ENCODE measurements around the gene PAQR5. TPM values are rescaled to one million over a fixed set of nuclear protein-coding genes. Genes with fewer than 3 reads are reported as not detected.
"Not testable (repeated sequence)": the region's sequence is repeated elsewhere in the genome, so short reads cannot be mapped to it uniquely, and the experiment has no call there.

The PAQR5 gene
- total and polyA plus RNA-seq, 7 donors = 0.36 to 19.7 (median 10.2) TPM; not detected in 2

- no peak for DNase-seq
- Histone ChIP-seq H3K27ac (no peak overlapping the region), H3K4me1 (no peaks in the 10 kb centered on the region), H3K9me3 (no peaks in the 10 kb centered on the region), H3K4me3 (no peak overlapping the region), H3K36me3 (no peaks in the 10 kb centered on the region), H3K27me3 (no peaks in the 10 kb centered on the region)
- TF ChIP-seq POLR2AphosphoS5 (IDR thresholded peaks at IDR 0.05) (no peak), EP300 (IDR thresholded peaks at IDR 0.05) (no peak), POLR2A (IDR thresholded peaks at IDR 0.05) (no peak), CTCF (IDR thresholded peaks at IDR 0.05) (no peak)
- 89 to 92% methylated on average over 8 of the region's 8 CpGs for WGBS, 2 donors
- intact Hi-C loops (cut with DNase I) = no loop called here
Observed at GRCh38 chr15:69338535-69339213, 40.0 kb downstream of the PAQR5 start.

- H3K9me3 ChIP-seq; H3K36me3 ChIP-seq; intact Hi-C loops (cut with DNase I); H3K27me3 ChIP-seq; H3K4me3 ChIP-seq; H3K4me1 ChIP-seq; H3K27ac ChIP-seq; DNase-seq: not testable (repeated sequence)
- 93 to 96% methylated on average over 6 of the region's 6 CpGs for WGBS, 2 donors
Observed at GRCh38 chr15:69339214-69339543, 40.5 kb downstream of the PAQR5 start.

DNA sequence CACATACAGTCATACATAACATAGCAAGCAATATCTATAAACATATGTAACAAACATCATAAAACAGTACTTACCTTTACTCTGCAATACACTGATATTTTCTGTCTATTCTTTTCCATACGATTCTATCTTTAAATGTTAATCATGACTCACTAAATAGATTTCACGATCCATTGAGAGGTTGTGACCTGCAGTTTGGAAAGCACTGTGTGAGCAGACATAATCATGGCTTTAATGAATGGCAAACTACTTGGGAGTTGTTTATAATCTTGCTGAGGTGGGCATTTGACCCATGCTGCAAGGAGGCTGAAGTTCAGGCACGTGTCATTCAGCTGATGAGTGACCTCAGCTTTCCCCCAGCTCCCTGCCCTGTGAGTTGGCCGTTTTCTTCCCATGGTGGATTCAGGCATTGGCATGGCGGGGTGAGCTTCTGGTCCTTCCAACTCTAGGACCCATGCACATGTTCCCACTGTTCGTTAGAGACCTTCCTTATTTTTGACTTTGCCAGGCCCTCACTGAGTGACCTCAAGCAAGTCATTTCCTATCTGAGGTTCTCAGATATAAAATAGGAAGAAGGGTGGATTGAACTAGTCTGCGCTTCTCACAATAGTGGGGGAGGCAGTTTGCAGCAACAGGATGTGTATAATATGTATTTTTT, 41.7 kb downstream of the PAQR5 start:
- Histone ChIP-seq H3K9me3 (no peaks in the 10 kb centered on the region), H3K36me3 (no peaks in the 10 kb centered on the region), H3K4me1 (no peaks in the 10 kb centered on the region), H3K27me3 (no peaks in the 10 kb centered on the region), H3K27ac (no peak overlapping the region), H3K4me3 (no peak overlapping the region)
- WGBS, 2 donors = 75 to 88% methylated on average over 7 of the region's 7 CpGs
- no peak for TF ChIP-seq POLR2A (IDR thresholded peaks at IDR 0.05)
- no peak for TF ChIP-seq CTCF (IDR thresholded peaks at IDR 0.05)
- TF ChIP-seq POLR2AphosphoS5 (IDR thresholded peaks at IDR 0.05) = no peak
- TF ChIP-seq EP300 (IDR thresholded peaks at IDR 0.05) = no peak
- intact Hi-C loops (cut with DNase I) = no loop called here
- no peak for DNase-seq

GRCh38 chr15:69341356-69341755, 42.6 kb downstream of the PAQR5 start:
- DNase-seq = no peak
- intact Hi-C loops (cut with DNase I) = no loop called here
- Histone ChIP-seq H3K4me3 (no peak overlapping the region), H3K27ac (no peak overlapping the region), H3K9me3 (no peaks in the 10 kb centered on the region), H3K27me3 (no peaks in the 10 kb centered on the region), H3K4me1 (no peaks in the 10 kb centered on the region), H3K36me3 (no peaks in the 10 kb centered on the region)
- TF ChIP-seq CTCF (IDR thresholded peaks at IDR 0.05) = no peak
- TF ChIP-seq EP300 (IDR thresholded peaks at IDR 0.05) = no peak
- no peak for TF ChIP-seq POLR2AphosphoS5 (IDR thresholded peaks at IDR 0.05)
- TF ChIP-seq POLR2A (IDR thresholded peaks at IDR 0.05) = no peak
- 96% methylated on average over 3 of the region's 3 CpGs for WGBS, 2 donors

GRCh38 chr15:69342460-69343076, 43.9 kb downstream of the PAQR5 start:
- no peak overlapping the region for H3K27ac ChIP-seq
- no peak overlapping the region for H3K4me3 ChIP-seq
- H3K36me3 ChIP-seq = no peaks in the 10 kb centered on the region
- no peaks in the 10 kb centered on the region for H3K9me3 ChIP-seq
- no peaks in the 10 kb centered on the region for H3K27me3 ChIP-seq
- DNase-seq = no peak
- no peak for TF ChIP-seq POLR2AphosphoS5 (IDR thresholded peaks at IDR 0.05)
- intact Hi-C loops (cut with DNase I) = no loop called here
- H3K4me1 ChIP-seq = no peaks in the 10 kb centered on the region
- 81 to 88% methylated on average over 3 of the region's 3 CpGs for WGBS, 2 donors

All from sigmoid colon (tissue), 7 donors.